Vagina (tissue), 2 donors: ENCODE data around the gene CEP162.

Source experiments
- CTCF ChIP-seq, 3 experiments: fragments of 450-650 bp in 2 of 3; fragments of 200-600 bp in 1 of 3; sonication (generic) in 1 of 3; IDR thresholded peaks; one replicate each; pipeline ENCODE4 v1.5.1; 2017 to 2019; ENCODE audit warnings: antibody characterized with exemption in 3 of 3, mild to moderate bottlenecking in 2 of 3, moderate library complexity in 2 of 3
- POLR2A ChIP-seq, 2 donors: fragments of 450-650 bp; IDR thresholded peaks; one replicate each; pipeline ENCODE4 v1.6.1; 2017; ENCODE audit warnings: antibody characterized with exemption in 2 of 2, mild to moderate bottlenecking in 2 of 2, moderate library complexity in 2 of 2

- TF ChIP-seq CTCF (IDR thresholded peaks at IDR 0.05) (no peak), POLR2A (IDR thresholded peaks at IDR 0.05) (no peak)
Observed at GRCh38 chr6:84213217-84213616, 14.2 kb downstream of the CEP162 start.
